Stomach (tissue), 9 donors: ENCODE measurements around the gene PROS1. TPM values are rescaled to one million over a fixed set of nuclear protein-coding genes. Genes with fewer than 3 reads are reported as not detected.

ENCODE experiments used
- DNase-seq, 2 donors: peaks; one replicate each; pipeline versions ENCODE4 v3.0.0 to v3.0.0-alpha.2; 2013 to 2019
- H3K27ac ChIP-seq, 5 donors: fragments of 200-600 bp in 4 of 5; sonication (generic) in 4 of 5; one replicate each; pipeline ENCODE4 v1.5.1; 2013 to 2019; ENCODE audit warnings: mild to moderate bottlenecking in 1 of 5, moderate library complexity in 1 of 5
- H3K27me3 ChIP-seq, 3 donors: fragments of 200-600 bp; sonication (generic); one replicate each; pipeline ENCODE4 v1.5.1; 2017 to 2019; ENCODE audit warnings: mixed run types in 1 of 3
- H3K36me3 ChIP-seq, 4 donors: fragments of 200-600 bp; sonication (generic); 1 replicate in 3 of 4; 2 replicates in 1 of 4; pipeline ENCODE4 v1.5.1; 2016 to 2019
- H3K4me1 ChIP-seq, 4 donors: fragments of 200-600 bp; sonication (generic); one replicate each; pipeline ENCODE4 v1.5.1; 2016 to 2019
- H3K4me3 ChIP-seq, 4 donors: fragments of 200-600 bp; sonication (generic) in 3 of 4; one replicate each; pipeline ENCODE4 v1.5.1; 2016 to 2019; ENCODE audit warnings: mild to moderate bottlenecking in 1 of 4
- H3K9me3 ChIP-seq, 4 donors: fragments of 200-600 bp; sonication (generic); one replicate each; pipeline ENCODE4 v1.5.1; 2016 to 2019
- CTCF ChIP-seq, 7 experiments: fragments of 450-650 bp in 4 of 7; fragments of 200-600 bp in 3 of 7; sonication (generic) in 3 of 7; IDR thresholded peaks; one replicate each; pipeline ENCODE4 v1.5.1; 2016 to 2019; ENCODE audit warnings: antibody characterized with exemption in 7 of 7, control low read depth in 2 of 7, mild to moderate bottlenecking in 1 of 7
- EP300 ChIP-seq: sonication (generic); formaldehyde crosslinking; IDR thresholded peaks from one replicate; pipeline ENCODE4 v1.6.1; 2017; ENCODE audit warnings: antibody characterized with exemption
- POLR2A ChIP-seq, 4 donors: fragments of 450-650 bp; IDR thresholded peaks; one replicate each; pipeline ENCODE4 v1.6.1; 2016; ENCODE audit warnings: antibody characterized with exemption in 4 of 4, control low read depth in 2 of 4, mild to moderate bottlenecking in 1 of 4, moderate library complexity in 1 of 4
- POLR2AphosphoS5 ChIP-seq, 3 donors: sonication (generic); formaldehyde crosslinking; IDR thresholded peaks; one replicate each; pipeline ENCODE4 v1.6.1; 2016; ENCODE audit warnings: antibody characterized with exemption in 3 of 3
- WGBS, 5 donors: extraction: QIAGEN DNeasy Blood & Tissue Kit in 3 of 5; methylation state at CpG; one replicate each; pipeline versions ENCODE4 v1.1.5 to v1.1.7; 2013 to 2018; 5-methylcytosine and 5-hydroxymethylcytosine counted together
- intact Hi-C: fragments of 100-400 bp; cut with DNase I; formaldehyde crosslinking; loops from one replicate; pipeline ENCODE4 v1.15.1; 2023; ENCODE audit warnings: low total_unique reads
- polyA plus RNA-seq, 3 donors: library from polyadenylated mRNA; stranded (reverse); fragments of 200-250 nt; gene quantifications; one replicate each; pipeline ENCODE4 v1.2.3, GENCODE V29; 2013
- total RNA-seq, 5 donors: library from RNA; depleted of rRNA; stranded (reverse); fragments of >200 nt; gene quantifications; one replicate each; pipeline versions ENCODE4 v1.1.0 to v1.2.3, GENCODE V29; 2014 to 2016
- donor health status: healthy with polysubstance abuse.
- donor health status: Bipolar disorder and iron deficiency.
- donor health status: healthy.

Gene PROS1
- total and polyA plus RNA-seq, 8 donors: 2.2 to 37.5 (median 6.7) TPM

GRCh38 chr3:94008253-94008652, 34.6 kb upstream of the PROS1 start:
- Histone ChIP-seq H3K27me3 (no peaks in the 10 kb centered on the region), H3K9me3 (no peaks in the 10 kb centered on the region), H3K4me1 (peaks cover 0 to 52% (median 9%) of the 10 kb centered on the region in 4 donors), H3K27ac (no peak overlapping the region), H3K36me3 (no peaks in the 10 kb centered on the region), H3K4me3 (no peak overlapping the region)
- intact Hi-C loops: no loop called here
- DNase-seq: no peak
- TF ChIP-seq CTCF (IDR thresholded peaks at IDR 0.05) (no peak), POLR2A (IDR thresholded peaks at IDR 0.05) (no peak), POLR2AphosphoS5 (IDR thresholded peaks at IDR 0.05) (no peak), EP300 (no peak)
- 35 to 62% (median 45%) methylated on average over 2 of the region's 2 CpGs for WGBS, 5 donors

GRCh38 chr3:94004301-94004910, 30.7 kb upstream of the PROS1 start:
- WGBS, 5 donors: 0 to 3% (median 1%) methylated on average over 4 of the region's 4 CpGs
- TF ChIP-seq EP300 (no peak), POLR2AphosphoS5 (IDR thresholded peaks at IDR 0.05) (peak in 1 of 3 donors; percentile 57), CTCF (IDR thresholded peaks at IDR 0.05) (peak in 5 of 7 experiments; percentile 58 to 78 (median 72)), POLR2A (IDR thresholded peaks at IDR 0.05) (no peak)
- no peaks in the 10 kb centered on the region for H3K27me3 ChIP-seq
- peak overlapping the region in 1 of 5 donors; percentile 21 for H3K27ac ChIP-seq
- intact Hi-C loops: no loop called here
- peaks cover 0 to 50% (median 9%) of the 10 kb centered on the region in 4 donors for H3K4me1 ChIP-seq
- DNase-seq: peak in 1 of 2 donors; percentile 82
- H3K9me3 ChIP-seq: no peaks in the 10 kb centered on the region
- peak overlapping the region in 3 of 4 donors; percentile 9 to 23 (median 14) for H3K4me3 ChIP-seq
- no peaks in the 10 kb centered on the region for H3K36me3 ChIP-seq

GRCh38 chr3:94001827-94002495, 28.3 kb upstream of the PROS1 start:
- H3K36me3 ChIP-seq: peaks cover 0 to 3% (median 0%) of the 10 kb centered on the region in 4 donors
- H3K27me3 ChIP-seq: no peaks in the 10 kb centered on the region
- 80 to 85% (median 81%) methylated on average over 3 of the region's 3 CpGs for WGBS, 5 donors
- H3K4me3 ChIP-seq: no peak overlapping the region
- no peak for TF ChIP-seq POLR2AphosphoS5 (IDR thresholded peaks at IDR 0.05)
- TF ChIP-seq POLR2A (IDR thresholded peaks at IDR 0.05): no peak
- TF ChIP-seq CTCF (IDR thresholded peaks at IDR 0.05): no peak
- H3K27ac ChIP-seq: no peak overlapping the region
- H3K4me1 ChIP-seq: peaks cover 0 to 28% (median 5%) of the 10 kb centered on the region in 4 donors
- intact Hi-C loops: no loop called here
- H3K9me3 ChIP-seq: no peaks in the 10 kb centered on the region
- DNase-seq: no peak

- 35 to 61% (median 52%) methylated on average over 1 of the region's 1 CpG for WGBS, 5 donors
- H3K36me3 ChIP-seq: peaks cover 0 to 3% (median 0%) of the 10 kb centered on the region in 4 donors
- H3K9me3 ChIP-seq: no peaks in the 10 kb centered on the region
- intact Hi-C loops: no loop called here
- no peaks in the 10 kb centered on the region for H3K27me3 ChIP-seq
- no peak overlapping the region for H3K4me3 ChIP-seq
- H3K4me1 ChIP-seq: peaks cover 0 to 21% (median 5%) of the 10 kb centered on the region in 4 donors
- DNase-seq: no peak
- H3K27ac ChIP-seq: no peak overlapping the region
- TF ChIP-seq POLR2AphosphoS5 (IDR thresholded peaks at IDR 0.05) (no peak), EP300 (no peak), POLR2A (IDR thresholded peaks at IDR 0.05) (no peak), CTCF (IDR thresholded peaks at IDR 0.05) (no peak)
Measured at GRCh38 chr3:94001191-94001590, 27.5 kb upstream of the PROS1 start.
